AG09319 (cell line): Measurements from ENCODE around the gene SCAPER.

ENCODE experiments used
- DNase-seq: peaks from one replicate; pipeline ENCODE4 v3.0.0-alpha.2; 2010; ENCODE audit warnings: low read depth; ENCODE audit errors: extremely low read depth
- CTCF ChIP-seq: IDR thresholded peaks from 2 replicates; pipeline ENCODE4 v1.5.1; 2011; ENCODE audit warnings: low read depth, mild to moderate bottlenecking, inconsistent platforms, low read length, moderate library complexity

The SCAPER gene

GRCh38 chr15:76664895-76665294 lies 240.2 kb downstream of the SCAPER start:
- DNase-seq = no peak
- TF ChIP-seq CTCF = no peak

- no peak for DNase-seq
- no peak for TF ChIP-seq CTCF
These were observed 240.7 kb downstream of the SCAPER start for GRCh38 chr15:76664411-76664810.

GRCh38 chr15:76663529-76663928 lies 241.6 kb downstream of the SCAPER start:
- DNase-seq = no peak
- no peak for TF ChIP-seq CTCF

- TF ChIP-seq CTCF = no peak
- DNase-seq = no peak
These were observed 256.3 kb downstream of the SCAPER start for GRCh38 chr15:76648732-76649444.

GRCh38 chr15:76647612-76648011 lies 257.5 kb downstream of the SCAPER start:
- no peak for TF ChIP-seq CTCF
- no peak for DNase-seq

DNA sequence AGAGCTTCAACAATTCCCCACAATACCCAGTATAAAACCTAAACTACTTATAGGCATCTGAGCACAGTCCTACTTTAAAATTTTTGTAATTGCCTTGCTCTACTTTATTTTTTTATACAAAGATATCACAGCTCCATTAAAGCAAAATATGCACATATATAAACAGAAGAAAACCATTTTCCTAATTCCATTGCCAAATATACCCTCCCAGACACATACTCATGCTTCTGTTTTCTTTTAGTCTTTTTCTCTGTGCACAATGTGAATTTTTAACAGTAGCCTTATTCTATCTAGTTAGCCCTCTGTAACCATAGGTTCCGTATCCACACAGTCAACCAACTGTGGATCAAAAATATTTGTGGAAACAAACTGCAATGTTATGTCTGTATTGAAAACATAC lies 260.5 kb downstream of the SCAPER start:
- DNase-seq = no peak
- no peak for TF ChIP-seq CTCF

DNA sequence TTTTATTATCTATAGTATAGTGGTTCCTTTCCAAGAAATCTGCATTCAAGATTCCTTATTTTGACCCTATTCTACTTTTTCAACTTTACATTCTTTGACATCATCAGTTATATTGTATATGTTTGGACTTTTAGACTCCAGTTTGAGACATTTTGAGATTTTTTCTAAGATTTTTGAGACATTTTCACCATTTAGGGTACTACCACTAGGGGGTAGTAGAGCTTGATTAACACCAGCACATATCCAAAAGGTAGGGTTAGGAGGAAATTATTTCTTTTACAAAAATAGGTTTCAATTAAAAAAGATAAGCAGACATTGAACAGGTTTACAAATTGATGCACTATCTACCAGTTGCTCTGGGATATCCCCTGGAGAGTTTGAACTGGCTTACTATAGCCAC lies 262.5 kb downstream of the SCAPER start:
- DNase-seq = no peak
- peak; percentile 23 for TF ChIP-seq CTCF
